Gastrocnemius medialis (tissue), 4 donors: ENCODE results near the gene FRAS1. TPM values are rescaled to one million over a fixed set of nuclear protein-coding genes. Genes with fewer than 3 reads are reported as not detected.
"Not testable (repeated sequence)": the region's sequence is repeated elsewhere in the genome, so short reads cannot be mapped to it uniquely, and the experiment has no call there.

Experiments
- ATAC-seq, 2 donors: fragments of 150-250 bp; one replicate each; pipeline ENCODE4 v1.9.1; 2016
- DNase-seq, 2 donors: peaks; one replicate each; pipeline ENCODE4 v3.0.0-alpha.2; 2019
- H3K27ac ChIP-seq, 4 donors: fragments of 200-600 bp; sonication (generic); 1 replicate in 1 of 4; 2 replicates in 3 of 4; pipeline ENCODE4 v1.5.1; 2016 to 2018; ENCODE audit warnings: mild to moderate bottlenecking in 2 of 4, moderate library complexity in 1 of 4
- H3K27me3 ChIP-seq, 3 donors: fragments of 200-600 bp; sonication (generic) in 2 of 3; 1 replicate in 1 of 3; 2 replicates in 2 of 3; pipeline versions ENCODE4 v1.5.1 to v1.6.0; 2016 to 2019; ENCODE audit warnings: mild to moderate bottlenecking in 1 of 3, moderate library complexity in 1 of 3
- H3K36me3 ChIP-seq, 2 donors: fragments of 200-600 bp; sonication (generic) in 1 of 2; one replicate each; pipeline ENCODE4 v1.5.1; 2017 to 2018
- H3K4me1 ChIP-seq, 2 donors: fragments of 200-600 bp; sonication (generic) in 1 of 2; one replicate each; pipeline ENCODE4 v1.5.1; 2016 to 2017; ENCODE audit warnings: mild to moderate bottlenecking in 2 of 2
- H3K4me3 ChIP-seq, 4 donors: fragments of 200-600 bp; sonication (generic) in 3 of 4; 1 replicate in 1 of 4; 2 replicates in 3 of 4; pipeline ENCODE4 v1.5.1; 2016 to 2019; ENCODE audit warnings: mild to moderate bottlenecking in 2 of 4
- H3K9me3 ChIP-seq, 3 donors: fragments of 200-600 bp; sonication (generic) in 2 of 3; 1 replicate in 1 of 3; 2 replicates in 2 of 3; pipeline ENCODE4 v1.5.1; 2016 to 2019
- POLR2A ChIP-seq, 2 donors: fragments of 450-650 bp; IDR thresholded peaks; one replicate each; pipeline ENCODE4 v1.6.1; 2017; ENCODE audit warnings: antibody characterized with exemption in 2 of 2, mild to moderate bottlenecking in 2 of 2, moderate library complexity in 2 of 2
- in situ Hi-C, 4 donors: fragments of 200-750 bp; cut with MboI; loops; one replicate each; pipeline versions ENCODE4 v1.15.0 to v1.8.0; 2017; ENCODE audit warnings: low sequenced_read_pairs in 4 of 4
- intact Hi-C: fragments of 100-400 bp; cut with DNase I; formaldehyde crosslinking; loops from one replicate; pipeline ENCODE4 v1.15.1; 2023; ENCODE audit warnings: low total_unique reads
- total RNA-seq, 4 donors: library from RNA; depleted of rRNA; stranded (reverse); fragments of >200 nt; gene quantifications; one replicate each; pipeline versions ENCODE4 v1.1.0 to v1.2.3, GENCODE V29; 2016
- TF ChIP-seq, protein P1 (sequence below), 5 experiments: fragments of 450-650 bp in 3 of 5; fragments of 200-600 bp in 2 of 5; sonication (generic) in 2 of 5; IDR thresholded peaks in 4 of 5; conservative IDR thresholded peaks in 1 of 5; 1 replicate in 4 of 5; 2 replicates in 1 of 5; pipeline ENCODE4 v1.5.1; 2016 to 2019; ENCODE audit warnings: antibody characterized with exemption in 5 of 5, mild to moderate bottlenecking in 3 of 5, moderate library complexity in 3 of 5

FRAS1 gene
- total RNA-seq, 4 donors from 2014 or later: 0.39 to 0.64 (median 0.46) TPM

DNA sequence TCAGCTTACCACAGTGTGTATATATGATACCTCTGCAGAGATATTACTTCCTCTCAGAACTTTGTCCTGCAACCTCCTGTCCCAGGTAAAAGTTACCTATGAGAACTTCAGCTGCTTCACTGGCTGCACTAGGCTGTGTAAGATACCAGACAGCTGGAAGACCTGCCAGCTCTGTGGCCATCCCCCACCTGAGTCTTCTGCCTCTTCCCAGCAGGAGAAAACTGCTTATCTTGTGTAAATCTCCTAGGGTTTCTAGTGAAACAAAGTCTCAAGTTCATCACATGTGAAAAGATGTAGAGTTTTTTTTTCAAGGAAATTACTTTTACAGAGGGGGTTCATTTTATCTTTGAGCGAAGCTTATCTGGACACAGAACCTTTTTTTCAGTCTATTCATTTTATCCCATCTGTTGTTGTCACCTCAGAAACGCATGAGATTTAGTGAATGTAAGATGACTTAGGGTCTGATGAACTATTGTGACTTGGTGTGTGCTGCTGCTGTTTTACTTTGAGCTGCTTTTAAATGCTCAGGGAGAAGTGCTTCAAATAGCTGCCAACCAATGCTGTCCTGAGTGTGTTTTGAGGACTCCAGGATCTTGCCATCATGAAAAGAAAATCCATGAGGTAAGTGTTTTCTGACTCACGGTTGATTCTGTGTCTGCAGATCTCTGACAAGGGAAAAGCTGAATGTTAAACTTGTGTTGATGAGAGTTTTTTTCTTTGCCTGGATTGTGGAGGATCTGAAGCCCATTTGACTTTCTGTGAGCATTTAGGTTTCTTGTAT is 187.8 kb downstream of the FRAS1 start:
- no peaks in the 10 kb centered on the region for H3K36me3 ChIP-seq
- no peak for DNase-seq
- H3K4me3 ChIP-seq: no peak overlapping the region
- no peak overlapping the region for H3K27ac ChIP-seq
- in situ Hi-C loops (no loop called here), intact Hi-C loops (no loop called here)
- H3K9me3 ChIP-seq: no peaks in the 10 kb centered on the region
- H3K27me3 ChIP-seq: no peaks in the 10 kb centered on the region
- no peak for ATAC-seq
- H3K4me1 ChIP-seq: peaks cover 0 to 5% of the 10 kb centered on the region in 2 donors
- TF ChIP-seq POLR2A (IDR thresholded peaks at IDR 0.05): no peak
- TF ChIP-seq, protein P1, sequence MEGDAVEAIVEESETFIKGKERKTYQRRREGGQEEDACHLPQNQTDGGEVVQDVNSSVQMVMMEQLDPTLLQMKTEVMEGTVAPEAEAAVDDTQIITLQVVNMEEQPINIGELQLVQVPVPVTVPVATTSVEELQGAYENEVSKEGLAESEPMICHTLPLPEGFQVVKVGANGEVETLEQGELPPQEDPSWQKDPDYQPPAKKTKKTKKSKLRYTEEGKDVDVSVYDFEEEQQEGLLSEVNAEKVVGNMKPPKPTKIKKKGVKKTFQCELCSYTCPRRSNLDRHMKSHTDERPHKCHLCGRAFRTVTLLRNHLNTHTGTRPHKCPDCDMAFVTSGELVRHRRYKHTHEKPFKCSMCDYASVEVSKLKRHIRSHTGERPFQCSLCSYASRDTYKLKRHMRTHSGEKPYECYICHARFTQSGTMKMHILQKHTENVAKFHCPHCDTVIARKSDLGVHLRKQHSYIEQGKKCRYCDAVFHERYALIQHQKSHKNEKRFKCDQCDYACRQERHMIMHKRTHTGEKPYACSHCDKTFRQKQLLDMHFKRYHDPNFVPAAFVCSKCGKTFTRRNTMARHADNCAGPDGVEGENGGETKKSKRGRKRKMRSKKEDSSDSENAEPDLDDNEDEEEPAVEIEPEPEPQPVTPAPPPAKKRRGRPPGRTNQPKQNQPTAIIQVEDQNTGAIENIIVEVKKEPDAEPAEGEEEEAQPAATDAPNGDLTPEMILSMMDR (IDR thresholded peaks at IDR 0.05 in 4 of 5, conservative IDR thresholded peaks at IDR 0.05 in 1 of 5): no peak

DNA sequence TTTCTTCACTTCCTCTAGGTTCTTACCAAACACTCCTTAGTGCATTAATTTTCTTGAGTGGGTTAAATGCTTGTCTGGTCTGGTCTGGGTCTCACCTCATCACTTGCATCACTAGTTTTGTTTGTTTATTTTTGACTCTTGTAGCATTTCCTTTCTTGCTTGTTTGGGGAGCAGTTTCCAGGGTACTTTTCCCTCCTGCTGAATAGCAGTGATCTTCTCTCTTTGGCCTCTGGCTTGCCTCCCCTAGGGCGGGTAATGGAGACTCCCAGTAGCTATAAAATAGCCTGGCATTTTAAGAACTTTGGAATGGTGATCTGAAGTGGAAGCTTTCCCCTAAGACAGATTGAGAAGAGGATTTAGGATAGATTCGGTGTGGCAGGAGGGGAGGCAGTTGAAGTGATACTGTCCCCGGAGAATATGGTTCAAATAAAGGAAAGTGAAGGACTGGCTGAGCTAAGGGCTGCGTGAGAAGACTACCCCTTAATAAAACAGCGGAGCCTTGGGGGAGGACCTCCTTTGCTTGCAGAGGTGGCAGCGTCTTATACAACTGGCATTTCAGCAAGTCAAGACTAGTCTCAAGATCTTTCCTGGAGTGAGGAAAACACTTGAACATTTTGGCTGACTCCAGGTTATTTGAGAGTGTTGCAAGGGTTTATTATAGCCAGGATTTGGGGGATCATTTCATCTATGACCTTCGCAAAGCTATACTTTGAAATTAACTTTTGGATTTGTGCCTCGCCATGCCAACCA is 190.6 kb downstream of the FRAS1 start:
- no peak for DNase-seq
- no peak overlapping the region for H3K4me3 ChIP-seq
- peaks cover 0 to 5% of the 10 kb centered on the region in 2 donors for H3K4me1 ChIP-seq
- intact Hi-C loops: no loop called here
- no peak overlapping the region for H3K27ac ChIP-seq
- TF ChIP-seq, protein P1 (IDR thresholded peaks at IDR 0.05 in 4 of 5, conservative IDR thresholded peaks at IDR 0.05 in 1 of 5): no peak
- ATAC-seq: no peak
- H3K9me3 ChIP-seq: no peaks in the 10 kb centered on the region
- no peaks in the 10 kb centered on the region for H3K36me3 ChIP-seq
- in situ Hi-C loops: no loop called here
- H3K27me3 ChIP-seq: no peaks in the 10 kb centered on the region

DNA sequence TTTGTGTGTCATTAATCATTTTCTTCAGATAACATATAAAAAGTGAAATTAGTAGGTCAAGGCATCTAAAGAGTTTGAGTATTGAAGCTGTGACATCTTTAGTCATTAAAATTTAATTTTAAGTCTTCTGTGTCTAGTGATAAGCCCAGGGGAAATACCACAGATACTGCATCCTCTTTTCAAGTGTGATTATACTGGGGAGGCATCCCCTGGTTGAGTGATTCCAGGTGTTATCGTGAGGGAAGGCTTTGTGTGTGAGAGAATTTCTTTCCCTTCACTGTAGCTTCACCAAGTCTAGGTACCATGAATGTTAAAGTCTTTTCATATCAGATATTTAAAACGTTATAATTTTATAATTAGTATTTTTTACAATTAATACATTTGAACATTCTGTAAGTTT is 193.4 kb downstream of the FRAS1 start:
- in situ Hi-C loops (no loop called here), intact Hi-C loops (no loop called here)
- no peaks in the 10 kb centered on the region for H3K36me3 ChIP-seq
- peaks cover 0 to 5% of the 10 kb centered on the region in 2 donors for H3K4me1 ChIP-seq
- H3K9me3 ChIP-seq: no peaks in the 10 kb centered on the region
- ATAC-seq (no peak), DNase-seq (no peak)
- TF ChIP-seq POLR2A (IDR thresholded peaks at IDR 0.05): no peak
- TF ChIP-seq, protein P1 (IDR thresholded peaks at IDR 0.05 in 4 of 5, conservative IDR thresholded peaks at IDR 0.05 in 1 of 5): no peak
- no peaks in the 10 kb centered on the region for H3K27me3 ChIP-seq
- no peak overlapping the region for H3K27ac ChIP-seq
- H3K4me3 ChIP-seq: no peak overlapping the region

DNA sequence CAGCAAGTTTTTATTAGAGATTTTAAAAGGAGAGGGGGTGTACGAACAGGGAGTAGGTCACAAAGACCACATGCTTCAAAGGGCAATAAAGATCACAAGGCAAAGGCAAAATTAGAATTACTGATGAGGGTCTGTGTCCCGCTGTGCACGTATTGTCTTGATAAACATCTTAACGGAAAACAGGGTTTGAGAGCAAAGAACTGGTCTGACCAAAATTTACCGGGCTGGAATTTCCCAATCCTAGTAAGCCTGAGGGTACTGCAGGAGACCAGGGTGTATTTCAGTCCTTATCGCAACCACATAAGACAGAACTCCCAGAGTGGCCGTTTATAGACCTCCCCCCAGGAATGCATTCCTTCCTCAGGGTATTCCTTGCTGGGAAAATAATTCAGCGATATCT is 195.7 kb downstream of the FRAS1 start:
- H3K36me3 ChIP-seq, in situ Hi-C loops, intact Hi-C loops: not testable (repeated sequence)

DNA sequence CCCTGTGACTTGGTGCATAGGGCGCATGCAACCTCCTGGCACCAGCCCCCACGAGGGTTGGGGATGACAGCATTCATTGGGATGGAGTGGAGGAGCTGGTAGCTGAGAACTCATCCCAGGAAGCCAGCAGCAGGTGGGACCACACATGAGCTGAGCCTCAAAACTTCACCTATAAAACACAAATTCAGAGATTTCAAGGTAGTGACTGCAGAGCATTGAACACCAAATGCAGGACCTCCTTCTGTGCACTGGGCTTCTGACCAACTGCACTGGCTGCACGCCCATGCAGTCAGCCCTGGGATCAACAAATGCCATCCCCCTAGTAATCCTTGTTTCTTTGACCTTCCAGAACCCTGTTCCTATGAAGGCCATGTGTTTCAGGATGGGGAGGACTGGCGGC is 197.8 kb downstream of the FRAS1 start:
- DNase-seq: no peak
- no peaks in the 10 kb centered on the region for H3K9me3 ChIP-seq
- H3K36me3 ChIP-seq: no peaks in the 10 kb centered on the region
- TF ChIP-seq POLR2A (IDR thresholded peaks at IDR 0.05): no peak
- TF ChIP-seq, protein P1 (IDR thresholded peaks at IDR 0.05 in 4 of 5, conservative IDR thresholded peaks at IDR 0.05 in 1 of 5): no peak
- no peaks in the 10 kb centered on the region for H3K27me3 ChIP-seq
- H3K4me1 ChIP-seq: no peaks in the 10 kb centered on the region
- no peak overlapping the region for H3K4me3 ChIP-seq
- intact Hi-C loops (no loop called here), in situ Hi-C loops (no loop called here)
- H3K27ac ChIP-seq: no peak overlapping the region
- no peak for ATAC-seq

More for the DNA sequence above, 195.7 kb downstream of the FRAS1 start:
- not testable (repeated sequence) for H3K27me3 ChIP-seq, H3K4me1 ChIP-seq, ATAC-seq, H3K9me3 ChIP-seq, DNase-seq, H3K4me3 ChIP-seq, H3K27ac ChIP-seq
